HG02571 (cell line): ENCODE results near the gene REXO2.

Experiments
- ATAC-seq: cut with Tn5 transposase; IDR thresholded peaks from one replicate; pipeline ENCODE4 v1.9.1; 2021; ENCODE audit warnings: mild to moderate bottlenecking, moderate library complexity; ENCODE audit not compliant: unreplicated experiment

The REXO2 gene

GRCh38 chr11:114440121-114440860, 1.0 kb downstream of the REXO2 start:
- ATAC-seq: no peak

- ATAC-seq: no peak
Measured at GRCh38 chr11:114440971-114441763, 1.9 kb downstream of the REXO2 start.

- no peak for ATAC-seq
Measured at GRCh38 chr11:114441921-114442320, 2.7 kb downstream of the REXO2 start.

- no peak for ATAC-seq
Measured at GRCh38 chr11:114442536-114442935, 3.3 kb downstream of the REXO2 start.

GRCh38 chr11:114447444-114447843, 8.2 kb downstream of the REXO2 start:
- ATAC-seq: no peak

GRCh38 chr11:114447892-114448291, 8.6 kb downstream of the REXO2 start:
- ATAC-seq: no peak

GRCh38 chr11:114448749-114449482, 9.6 kb downstream of the REXO2 start:
- ATAC-seq: no peak

GRCh38 chr11:114449845-114450244, 10.6 kb downstream of the REXO2 start:
- ATAC-seq: no peak

- no peak for ATAC-seq
Measured at GRCh38 chr11:114452399-114452798, 13.1 kb downstream of the REXO2 start.

- no peak for ATAC-seq
Measured at GRCh38 chr11:114463999-114464398, 24.7 kb downstream of the REXO2 start.

- ATAC-seq: no peak
Measured at GRCh38 chr11:114466742-114467141, 27.5 kb downstream of the REXO2 start.

- no peak for ATAC-seq
Measured at GRCh38 chr11:114472661-114473060, 33.4 kb downstream of the REXO2 start.

- ATAC-seq: no peak
Measured at GRCh38 chr11:114478001-114478410, 38.7 kb downstream of the REXO2 start.

- ATAC-seq: no peak
Measured at GRCh38 chr11:114478768-114479167, 39.5 kb downstream of the REXO2 start.

- ATAC-seq: no peak
Measured at GRCh38 chr11:114479331-114479730, 40.1 kb downstream of the REXO2 start.

GRCh38 chr11:114482114-114482513, 42.8 kb downstream of the REXO2 start:
- ATAC-seq: no peak

- no peak for ATAC-seq
Measured at GRCh38 chr11:114483929-114484328, 44.7 kb downstream of the REXO2 start.

- ATAC-seq: no peak
Measured at GRCh38 chr11:114496915-114497314, 57.6 kb downstream of the REXO2 start.

- no peak for ATAC-seq
Measured at GRCh38 chr11:114499756-114500155, 60.5 kb downstream of the REXO2 start.
